ENCODE measurements around the gene TTLL9. TPM values are rescaled to one million over a fixed set of nuclear protein-coding genes. Genes with fewer than 3 reads are reported as not detected.

The TTLL9 gene
- total and polyA plus RNA-seq, 7 donors: 0.15 to 1.1 TPM; not detected in 5

GRCh38 chr20:31868853-31869672, 1.4 kb upstream of the TTLL9 start:
- H3K9me3 ChIP-seq: no peaks in the 10 kb centered on the region
- H3K4me1 ChIP-seq: peaks cover 0 to 21% (median 17%) of the 10 kb centered on the region in 4 donors
- H3K27ac ChIP-seq: no peak overlapping the region
- 76 to 78% methylated on average over 12 of the region's 12 CpGs for WGBS, 2 donors
- DNase-seq: no peak
- no peaks in the 10 kb centered on the region for H3K36me3 ChIP-seq
- H3K4me3 ChIP-seq: peak overlapping the region in 3 of 4 donors; percentile 53 to 81 (median 77)
- no peak for TF ChIP-seq EP300 (IDR thresholded peaks at IDR 0.05)
- no peak for TF ChIP-seq POLR2AphosphoS5 (IDR thresholded peaks at IDR 0.05)
- no peak for TF ChIP-seq CTCF (IDR thresholded peaks at IDR 0.05)
- no peak for TF ChIP-seq POLR2A (IDR thresholded peaks at IDR 0.05)
- H3K27me3 ChIP-seq: peaks cover 4 to 19% (median 14%) of the 10 kb centered on the region in 3 donors
- intact Hi-C loops (cut with DNase I): no loop called here

GRCh38 chr20:31869673-31869941, 827 bp upstream of the TTLL9 start:
- Histone ChIP-seq H3K27me3 (peaks cover 4 to 19% (median 14%) of the 10 kb centered on the region in 3 donors), H3K27ac (peak overlapping the region in 3 of 4 donors; percentile 41 to 48 (median 42)), H3K4me3 (peak overlapping the region; percentile 31 to 81 (median 65)), H3K36me3 (no peaks in the 10 kb centered on the region), H3K4me1 (peaks cover 0 to 21% (median 17%) of the 10 kb centered on the region in 4 donors), H3K9me3 (no peaks in the 10 kb centered on the region)
- DNase-seq: no peak
- TF ChIP-seq POLR2A (IDR thresholded peaks at IDR 0.05) (no peak), POLR2AphosphoS5 (IDR thresholded peaks at IDR 0.05) (no peak), EP300 (IDR thresholded peaks at IDR 0.05) (no peak), CTCF (IDR thresholded peaks at IDR 0.05) (no peak)
- WGBS, 2 donors: 10 to 11% methylated on average over 1 of the region's 1 CpG
- intact Hi-C loops (cut with DNase I): no loop called here

GRCh38 chr20:31870726-31871617, 538 bp downstream of the TTLL9 start:
- H3K4me1 ChIP-seq: peaks cover 0 to 21% (median 17%) of the 10 kb centered on the region in 4 donors
- H3K36me3 ChIP-seq: no peaks in the 10 kb centered on the region
- H3K9me3 ChIP-seq: no peaks in the 10 kb centered on the region
- H3K27me3 ChIP-seq: peaks cover 4 to 19% (median 14%) of the 10 kb centered on the region in 3 donors
- H3K27ac ChIP-seq: peak overlapping the region; percentile 41 to 48 (median 43)
- WGBS, 2 donors: 7 to 8% methylated on average over 24 of the region's 24 CpGs
- DNase-seq: no peak
- H3K4me3 ChIP-seq: peak overlapping the region; percentile 31 to 81 (median 65)
- no peak for TF ChIP-seq POLR2AphosphoS5 (IDR thresholded peaks at IDR 0.05)
- TF ChIP-seq CTCF (IDR thresholded peaks at IDR 0.05): no peak
- TF ChIP-seq POLR2A (IDR thresholded peaks at IDR 0.05): no peak
- TF ChIP-seq EP300 (IDR thresholded peaks at IDR 0.05): no peak
- intact Hi-C loops (cut with DNase I): no loop called here

GRCh38 chr20:31871618-31871954, 1.2 kb downstream of the TTLL9 start:
- no peak overlapping the region for H3K4me3 ChIP-seq
- DNase-seq: no peak
- H3K36me3 ChIP-seq: no peaks in the 10 kb centered on the region
- H3K27ac ChIP-seq: no peak overlapping the region
- H3K4me1 ChIP-seq: peaks cover 0 to 21% (median 17%) of the 10 kb centered on the region in 4 donors
- H3K27me3 ChIP-seq: peaks cover 4 to 19% (median 14%) of the 10 kb centered on the region in 3 donors
- intact Hi-C loops (cut with DNase I): no loop called here
- TF ChIP-seq POLR2AphosphoS5 (IDR thresholded peaks at IDR 0.05): no peak
- no peak for TF ChIP-seq POLR2A (IDR thresholded peaks at IDR 0.05)
- no peak for TF ChIP-seq CTCF (IDR thresholded peaks at IDR 0.05)
- TF ChIP-seq EP300 (IDR thresholded peaks at IDR 0.05): no peak
- H3K9me3 ChIP-seq: no peaks in the 10 kb centered on the region
- WGBS, 2 donors: 88 to 89% methylated on average over 1 of the region's 1 CpG
